Loucy (cell line): ENCODE results near the gene SLC16A10.

ENCODE experiments used
- CTCF ChIP-seq: fragments of 200-600 bp; sonication (generic); conservative IDR thresholded peaks from 2 replicates; pipeline ENCODE4 v1.5.1; 2014; ENCODE audit warnings: mild to moderate bottlenecking, antibody characterized with exemption, low read length
- EZH2phosphoT487 ChIP-seq: fragments of 200-600 bp; IDR thresholded peaks from 2 replicates; pipeline ENCODE4 v1.6.1; 2018; ENCODE audit warnings: antibody characterized with exemption, mild to moderate bottlenecking, moderate library complexity, borderline replicate concordance

- no peak for TF ChIP-seq CTCF
- TF ChIP-seq EZH2phosphoT487: no peak
Observed at GRCh38 chr6:111070105-111071005, 16.9 kb upstream of the SLC16A10 start.
